SK-N-MC (cell line): Measurements from ENCODE around the gene ASTN2.

ENCODE experiments used
- DNase-seq: peaks from one replicate; pipeline ENCODE4 v3.0.0-alpha.2; 2011; ENCODE audit warnings: low read depth, low spot score
- H3K27ac ChIP-seq: fragments of 200-600 bp; sonication (generic); 2 replicates; pipeline ENCODE4 v1.5.1; 2016; ENCODE audit warnings: mixed run types
- H3K36me3 ChIP-seq: fragments of 200-600 bp; sonication (generic); 2 replicates; pipeline ENCODE4 v1.6.1; 2017; ENCODE audit warnings: antibody characterized with exemption, low read length, mixed read lengths; ENCODE audit not compliant: insufficient read depth
- H3K4me3 ChIP-seq: fragments of 200-600 bp; sonication (generic); 2 replicates; pipeline ENCODE4 v1.5.1; 2016
- H3K9ac ChIP-seq: fragments of 200-600 bp; sonication (generic); 2 replicates; pipeline ENCODE4 v1.8.0; 2017; ENCODE audit warnings: mixed run types, mixed read lengths; ENCODE audit not compliant: insufficient read length
- H3K9me3 ChIP-seq: fragments of 200-600 bp; sonication (generic); 2 replicates; pipeline ENCODE4 v1.6.1; 2017; ENCODE audit warnings: low read depth, mild to moderate bottlenecking, antibody characterized with exemption, low read length, moderate library complexity, mixed read lengths
- EZH2 ChIP-seq: fragments of 200-600 bp; sonication (generic); IDR thresholded peaks from one replicate; pipeline ENCODE4 v1.6.1; 2017; ENCODE audit warnings: antibody characterized with exemption
- FOXP2 ChIP-seq: optimal IDR thresholded peaks from 2 replicates; pipeline ENCODE3; 2011; ENCODE audit warnings: mild to moderate bottlenecking, moderate library complexity; ENCODE audit not compliant: insufficient read depth; ENCODE audit errors: extremely low read length, control extremely low read depth
- POLR2AphosphoS5 ChIP-seq: IDR thresholded peaks from 2 replicates; pipeline ENCODE4 v1.6.1; 2012; ENCODE audit warnings: mild to moderate bottlenecking, low read depth, low read length, borderline replicate concordance

Gene ASTN2

DNA sequence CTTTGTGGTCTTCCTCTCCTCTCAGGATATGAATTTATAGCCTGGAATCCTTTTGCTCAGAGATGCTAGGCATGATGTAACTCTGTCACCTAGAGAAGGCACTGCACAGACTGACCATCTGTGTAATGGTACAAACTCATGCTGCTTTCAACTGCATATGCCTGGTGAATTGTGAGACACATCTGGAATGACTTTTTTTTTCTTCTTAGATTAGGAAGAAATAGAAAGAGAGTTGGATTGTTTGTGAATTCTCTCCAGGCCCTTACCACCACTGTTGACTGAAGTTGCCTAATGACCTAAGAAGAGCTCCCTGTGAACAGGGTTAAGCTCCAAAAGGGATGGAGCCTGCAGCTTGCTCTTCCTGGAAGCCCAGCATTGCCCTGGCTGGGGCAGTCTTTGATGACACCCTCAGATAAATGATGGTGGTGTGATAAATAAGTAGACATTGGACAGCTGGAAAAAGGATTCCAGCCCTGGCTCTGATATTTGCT is 775.6 kb downstream of the ASTN2 start:
- no peak for DNase-seq
- Histone ChIP-seq H3K4me3 (no peak overlapping the region), H3K9ac (no peak overlapping the region), H3K27ac (no peak overlapping the region), H3K9me3 (no peaks in the 10 kb centered on the region), H3K36me3 (0 out of 2 replicates have a peak, but pooled peaks cover 3% of the 10 kb centered on the region)
- no peak for TF ChIP-seq POLR2AphosphoS5
- no peak for TF ChIP-seq FOXP2
- no peak for TF ChIP-seq EZH2

DNA sequence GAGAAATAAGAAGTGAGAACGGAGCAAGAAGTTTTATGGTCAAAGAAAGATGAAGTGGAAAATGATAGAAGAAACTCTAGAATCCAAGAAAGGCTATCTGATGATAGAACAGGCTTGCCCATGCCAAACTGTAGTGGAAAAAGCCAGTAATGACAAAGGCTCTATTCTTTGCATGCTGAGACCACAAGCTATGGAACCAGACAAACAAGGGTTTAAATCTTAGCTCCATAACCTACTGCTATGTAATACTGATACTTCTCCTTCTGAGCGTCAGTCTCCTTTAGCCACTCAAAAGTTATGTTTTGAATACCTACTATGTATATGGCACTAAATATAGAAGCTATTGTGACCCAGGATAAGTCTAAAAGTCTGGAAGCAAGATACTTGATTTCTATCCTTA is 778.9 kb downstream of the ASTN2 start:
- no peak overlapping the region for H3K27ac ChIP-seq
- no peaks in the 10 kb centered on the region for H3K36me3 ChIP-seq
- no peak overlapping the region for H3K9ac ChIP-seq
- no peak for DNase-seq
- no peaks in the 10 kb centered on the region for H3K9me3 ChIP-seq
- H3K4me3 ChIP-seq: no peak overlapping the region
- TF ChIP-seq POLR2AphosphoS5 (no peak), FOXP2 (no peak), EZH2 (no peak)

DNA sequence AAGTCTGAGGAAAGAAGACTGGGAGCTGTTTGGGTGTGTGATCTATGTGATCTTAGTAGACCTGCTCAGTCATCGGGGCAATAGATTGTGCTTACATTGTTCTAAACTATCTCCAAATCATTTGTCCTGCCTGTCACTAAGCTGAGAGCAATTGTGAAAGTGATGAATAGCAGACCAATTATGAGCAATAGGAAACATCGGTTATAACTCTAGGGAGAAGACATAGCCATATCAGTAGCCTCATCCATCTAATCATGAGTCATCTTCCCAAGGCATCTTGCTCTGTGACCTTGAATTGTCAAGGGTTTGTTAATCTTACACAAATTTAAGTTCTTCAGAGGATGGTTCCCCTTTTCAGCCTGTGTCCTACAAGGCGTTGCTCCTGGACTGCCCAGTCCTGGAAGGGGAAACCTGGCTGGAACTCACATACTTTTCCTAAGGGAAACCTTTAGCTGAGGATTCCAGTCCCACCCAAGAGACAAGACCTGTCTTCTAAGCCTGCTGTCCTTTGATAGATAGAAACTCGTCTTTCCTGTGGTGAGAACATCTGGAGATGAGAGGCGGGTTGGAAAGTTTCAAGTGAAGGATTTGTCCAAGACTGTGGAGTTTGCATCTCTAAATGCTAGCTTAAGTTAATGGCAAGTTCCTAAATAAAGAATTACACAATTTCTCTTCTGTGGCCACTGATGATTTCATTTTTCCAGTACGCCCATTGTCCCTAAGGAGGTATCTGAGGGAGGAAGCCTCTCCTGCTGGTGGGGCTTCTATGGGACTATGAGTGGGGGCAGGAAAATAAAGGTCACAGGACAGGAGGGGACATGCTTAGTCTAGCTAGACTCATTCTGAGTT is 781.6 kb downstream of the ASTN2 start:
- Histone ChIP-seq H3K27ac (no peak overlapping the region), H3K36me3 (no peaks in the 10 kb centered on the region), H3K4me3 (no peak overlapping the region), H3K9me3 (no peaks in the 10 kb centered on the region), H3K9ac (no peak overlapping the region)
- DNase-seq: no peak
- TF ChIP-seq FOXP2: no peak

DNA sequence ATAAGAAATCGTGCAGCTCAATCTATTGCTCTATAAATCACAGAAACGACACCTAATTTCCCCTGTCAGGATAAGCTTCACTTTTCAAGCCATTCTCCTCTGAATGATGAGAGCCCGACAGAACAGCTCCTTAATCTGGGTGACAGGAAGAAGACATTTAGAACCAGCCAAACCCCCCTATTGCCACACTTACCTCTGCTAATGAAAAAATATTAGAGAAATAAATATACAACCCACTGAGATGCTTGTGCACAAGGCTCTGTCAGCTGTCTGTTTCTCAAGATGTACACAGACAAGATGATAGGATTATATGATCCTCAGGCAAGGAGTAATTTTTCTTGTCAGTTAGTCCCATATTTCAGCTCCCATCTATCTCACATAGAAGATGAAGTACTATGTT is 785.2 kb downstream of the ASTN2 start:
- no peaks in the 10 kb centered on the region for H3K36me3 ChIP-seq
- H3K27ac ChIP-seq: no peak overlapping the region
- no peak for DNase-seq
- TF ChIP-seq FOXP2 (no peak), EZH2 (no peak), POLR2AphosphoS5 (no peak)
- H3K9me3 ChIP-seq: no peaks in the 10 kb centered on the region
- no peak overlapping the region for H3K9ac ChIP-seq
- no peak overlapping the region for H3K4me3 ChIP-seq

DNA sequence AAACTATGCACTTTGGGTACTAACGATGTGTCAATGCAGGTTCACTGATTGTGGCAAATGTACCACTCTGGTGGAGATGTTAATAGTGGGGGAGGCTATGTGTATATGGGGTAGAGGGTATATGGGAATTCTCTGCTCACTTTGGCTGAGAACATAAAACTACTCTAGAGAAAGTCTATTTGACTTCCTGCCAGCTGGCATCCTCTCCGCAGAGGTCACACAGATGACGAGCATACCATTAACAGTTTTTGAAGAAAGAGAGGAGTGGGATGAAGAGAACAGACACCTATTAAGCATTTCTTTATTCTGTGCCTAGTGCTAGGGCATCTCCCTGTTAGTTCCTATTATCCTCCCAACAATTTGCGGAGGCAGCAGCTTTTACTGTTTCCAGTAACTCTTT is 786.1 kb downstream of the ASTN2 start:
- no peak overlapping the region for H3K4me3 ChIP-seq
- no peak for DNase-seq
- H3K9me3 ChIP-seq: no peaks in the 10 kb centered on the region
- H3K36me3 ChIP-seq: no peaks in the 10 kb centered on the region
- H3K27ac ChIP-seq: no peak overlapping the region
- no peak overlapping the region for H3K9ac ChIP-seq
- TF ChIP-seq FOXP2 (no peak), POLR2AphosphoS5 (no peak), EZH2 (no peak)

DNA sequence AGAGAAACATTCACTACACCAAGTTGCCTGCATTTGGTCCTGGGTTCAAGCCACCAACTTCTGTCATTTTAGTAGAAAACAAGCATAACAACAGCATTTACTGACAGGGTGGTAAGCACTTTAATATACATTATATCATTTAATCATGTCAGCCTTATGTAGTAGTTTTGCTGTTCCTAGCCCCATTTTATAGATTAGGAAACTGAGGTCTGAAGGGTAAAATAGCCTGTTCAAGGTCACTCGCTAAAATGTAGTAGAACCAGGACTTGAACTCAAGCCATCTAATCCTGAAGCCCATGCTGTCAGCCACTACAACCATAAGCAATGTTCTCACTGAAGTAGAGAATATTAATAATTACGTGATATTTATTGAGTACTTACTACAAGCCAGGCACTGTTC is 787.4 kb downstream of the ASTN2 start:
- Histone ChIP-seq H3K4me3 (no peak overlapping the region), H3K9me3 (no peaks in the 10 kb centered on the region), H3K9ac (no peak overlapping the region), H3K36me3 (no peaks in the 10 kb centered on the region), H3K27ac (no peak overlapping the region)
- no peak for DNase-seq
- TF ChIP-seq EZH2 (no peak), POLR2AphosphoS5 (no peak), FOXP2 (no peak)

DNA sequence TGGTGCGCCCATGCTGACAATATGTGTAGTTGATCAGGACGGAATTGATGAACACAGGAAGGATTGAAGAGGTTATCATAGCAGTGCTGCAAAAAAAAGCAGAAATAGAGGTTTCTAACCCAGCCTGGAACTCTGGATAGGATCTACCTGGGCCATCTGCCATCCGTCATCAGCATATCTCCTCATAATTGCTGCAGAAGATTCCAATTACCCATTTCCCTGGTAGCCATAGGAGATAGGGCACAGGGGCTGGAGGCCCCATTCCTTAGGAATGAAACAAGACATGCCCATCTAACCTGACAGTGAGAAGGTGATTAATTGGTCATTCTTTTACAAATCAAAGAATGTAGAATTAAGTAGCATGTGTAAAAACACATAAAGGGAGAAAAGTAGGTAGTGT is 788.1 kb downstream of the ASTN2 start:
- no peak for TF ChIP-seq POLR2AphosphoS5
- TF ChIP-seq EZH2: no peak
- TF ChIP-seq FOXP2: no peak
- DNase-seq: no peak
- Histone ChIP-seq H3K9ac (no peak overlapping the region), H3K4me3 (no peak overlapping the region), H3K9me3 (no peaks in the 10 kb centered on the region), H3K36me3 (no peaks in the 10 kb centered on the region), H3K27ac (no peak overlapping the region)

DNA sequence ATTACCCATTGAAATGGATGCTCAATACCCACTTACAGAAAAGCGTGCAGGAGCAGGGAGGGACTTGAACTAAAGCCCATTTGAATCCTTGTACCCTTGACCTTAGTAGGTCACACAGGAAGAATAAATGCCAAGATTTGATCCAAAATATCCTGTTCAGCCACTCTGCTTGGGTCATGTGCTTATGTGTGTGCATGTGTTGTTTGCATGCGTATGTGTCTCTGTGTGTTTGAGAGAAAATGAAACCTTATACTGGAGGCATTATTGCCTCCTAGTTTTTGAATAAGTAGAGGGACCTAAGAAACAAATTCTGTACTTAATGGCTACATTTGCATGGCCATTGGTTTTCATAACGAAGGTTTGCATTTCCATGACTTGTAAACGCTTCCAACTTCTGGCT is 791.1 kb downstream of the ASTN2 start:
- no peak overlapping the region for H3K9ac ChIP-seq
- no peak for DNase-seq
- H3K9me3 ChIP-seq: no peaks in the 10 kb centered on the region
- TF ChIP-seq EZH2: no peak
- TF ChIP-seq FOXP2: no peak
- no peak for TF ChIP-seq POLR2AphosphoS5
- H3K4me3 ChIP-seq: no peak overlapping the region
- no peak overlapping the region for H3K27ac ChIP-seq
- H3K36me3 ChIP-seq: no peaks in the 10 kb centered on the region
